ENCODE results near the gene ITGA1.

DNA sequence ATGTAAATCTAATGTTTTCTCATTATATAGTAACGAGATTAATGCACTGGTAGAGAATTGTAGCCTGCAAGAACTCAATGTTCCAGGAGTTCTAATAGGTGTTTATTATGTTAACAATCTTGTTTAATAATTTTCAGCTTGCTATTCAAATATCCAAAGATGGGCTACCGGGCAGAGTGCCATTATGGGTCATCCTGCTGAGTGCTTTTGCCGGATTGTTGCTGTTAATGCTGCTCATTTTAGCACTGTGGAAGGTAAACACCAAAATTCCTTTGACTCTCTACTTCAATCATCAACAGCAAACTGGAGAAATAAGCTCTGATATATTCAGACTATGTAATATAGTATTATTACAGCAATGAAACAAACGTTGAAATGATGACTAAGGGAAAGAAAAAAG is 159.5 kb downstream of the ITGA1 start:
- TF ChIP-seq, protein P1, sequence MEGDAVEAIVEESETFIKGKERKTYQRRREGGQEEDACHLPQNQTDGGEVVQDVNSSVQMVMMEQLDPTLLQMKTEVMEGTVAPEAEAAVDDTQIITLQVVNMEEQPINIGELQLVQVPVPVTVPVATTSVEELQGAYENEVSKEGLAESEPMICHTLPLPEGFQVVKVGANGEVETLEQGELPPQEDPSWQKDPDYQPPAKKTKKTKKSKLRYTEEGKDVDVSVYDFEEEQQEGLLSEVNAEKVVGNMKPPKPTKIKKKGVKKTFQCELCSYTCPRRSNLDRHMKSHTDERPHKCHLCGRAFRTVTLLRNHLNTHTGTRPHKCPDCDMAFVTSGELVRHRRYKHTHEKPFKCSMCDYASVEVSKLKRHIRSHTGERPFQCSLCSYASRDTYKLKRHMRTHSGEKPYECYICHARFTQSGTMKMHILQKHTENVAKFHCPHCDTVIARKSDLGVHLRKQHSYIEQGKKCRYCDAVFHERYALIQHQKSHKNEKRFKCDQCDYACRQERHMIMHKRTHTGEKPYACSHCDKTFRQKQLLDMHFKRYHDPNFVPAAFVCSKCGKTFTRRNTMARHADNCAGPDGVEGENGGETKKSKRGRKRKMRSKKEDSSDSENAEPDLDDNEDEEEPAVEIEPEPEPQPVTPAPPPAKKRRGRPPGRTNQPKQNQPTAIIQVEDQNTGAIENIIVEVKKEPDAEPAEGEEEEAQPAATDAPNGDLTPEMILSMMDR (IDR thresholded peaks at IDR 0.05), result no peak
- TF ChIP-seq TCF7L2 (IDR thresholded peaks at IDR 0.05; ENCODE audit: low read depth, low read length), result no peak
- TF ChIP-seq SIN3A (IDR thresholded peaks at IDR 0.05; ENCODE audit: borderline replicate concordance, insufficient read depth, low read depth, low read length), result no peak
- no peak for TF ChIP-seq POLR2AphosphoS5 (IDR thresholded peaks at IDR 0.05; ENCODE audit: low read depth, low read length)

Measured in Panc1 (cell line).